Forelimb muscle (tissue), 1 donor: ENCODE measurements around the gene HLA-C. TPM values are rescaled to one million over a fixed set of nuclear protein-coding genes. Genes with fewer than 3 reads are reported as not detected.
"Not testable (repeated sequence)": the region's sequence is repeated elsewhere in the genome, so short reads cannot be mapped to it uniquely, and the experiment has no call there.

Experiments
- DNase-seq: peaks from one replicate; pipeline ENCODE4 v3.0.0-alpha.2; 2013; ENCODE audit warnings: low read depth
- polyA plus RNA-seq: library from polyadenylated mRNA; unstranded; fragments of 120-200 nt; gene quantifications from one replicate; pipeline ENCODE4 v1.2.1, GENCODE V29; 2013; ENCODE audit not compliant: insufficient read length

Gene HLA-C
- polyA plus RNA-seq, 1 donor, result 51.5 TPM

- no peak for DNase-seq
Observed at GRCh38 chr6:31270788-31271640, 878 bp downstream of the HLA-C start.

GRCh38 chr6:31268836-31269235 lies 3.1 kb downstream of the HLA-C start:
- DNase-seq, result no peak

GRCh38 chr6:31268369-31268765 lies 3.5 kb downstream of the HLA-C start:
- no peak for DNase-seq

- DNase-seq, result no peak
Observed at GRCh38 chr6:31267651-31268368, 4.1 kb downstream of the HLA-C start.

GRCh38 chr6:31266567-31267360 lies 5.1 kb downstream of the HLA-C start:
- DNase-seq, result no peak

- DNase-seq, result no peak
Observed at GRCh38 chr6:31265926-31266325, 6.0 kb downstream of the HLA-C start.

GRCh38 chr6:31263346-31263933 lies 8.5 kb downstream of the HLA-C start:
- DNase-seq, result not testable (repeated sequence)

GRCh38 chr6:31259995-31260394 lies 11.9 kb downstream of the HLA-C start:
- not testable (repeated sequence) for DNase-seq

GRCh38 chr6:31252625-31253024 lies 19.3 kb downstream of the HLA-C start:
- no peak for DNase-seq

GRCh38 chr6:31251261-31251660 lies 20.6 kb downstream of the HLA-C start:
- DNase-seq, result no peak

GRCh38 chr6:31249184-31249583 lies 22.7 kb downstream of the HLA-C start:
- DNase-seq, result no peak

- DNase-seq, result no peak
Observed at GRCh38 chr6:31247813-31248212, 24.1 kb downstream of the HLA-C start.

GRCh38 chr6:31246051-31246521 lies 25.8 kb downstream of the HLA-C start:
- DNase-seq, result no peak

GRCh38 chr6:31243508-31243907 lies 28.4 kb downstream of the HLA-C start:
- DNase-seq, result no peak

- no peak for DNase-seq
Observed at GRCh38 chr6:31239854-31240253, 32.0 kb downstream of the HLA-C start.

- DNase-seq, result not testable (repeated sequence)
Observed at GRCh38 chr6:31234101-31234500, 37.8 kb downstream of the HLA-C start.

- no peak for DNase-seq
Observed at GRCh38 chr6:31228476-31228875, 43.4 kb downstream of the HLA-C start.

GRCh38 chr6:31227143-31227542 lies 44.7 kb downstream of the HLA-C start:
- DNase-seq, result no peak

GRCh38 chr6:31225735-31226134 lies 46.2 kb downstream of the HLA-C start:
- DNase-seq, result no peak

- no peak for DNase-seq
Observed at GRCh38 chr6:31222496-31222895, 49.4 kb downstream of the HLA-C start.
